GM12878 (cell line): ENCODE results near the gene MAB21L4. TPM values are rescaled to one million over a fixed set of nuclear protein-coding genes. Genes with fewer than 3 reads are reported as not detected.

Experiments
- ATAC-seq: fragments of 200-7000 bp; cut with Tn5 transposase; 3 replicates; pipeline ENCODE4 v1.9.1; 2020; ENCODE audit warnings: mild to moderate bottlenecking, moderate library complexity
- BruUV-seq: library from RNA; stranded (reverse); fragments of 400-500 nt; replicated peaks from 2 replicates; lab custom pipeline; 2021; lab: Mats Ljungman, UMichigan
- CTCF ChIA-PET: fragments of 300-600 bp; sonication (Branson Sonifier 250); formaldehyde crosslinking; extraction: SDS; loops from one replicate; lab custom pipeline; 2021; ENCODE audit warnings: inconsistent platforms; lab: Yijun Ruan, JAX
- POLR2A ChIA-PET: fragments of 350-600 bp; formaldehyde crosslinking; extraction: SDS; loops from one replicate; lab custom pipeline; 2021; ENCODE audit warnings: inconsistent platforms; lab: Charles Lee
- RAD21 ChIA-PET: fragments of 300-600 bp; sonication (Branson Sonifier 250); formaldehyde crosslinking; loops from one replicate; lab custom pipeline; 2023; ENCODE audit warnings: antibody characterized with exemption; ENCODE audit not compliant: unreplicated experiment; lab: Charles Lee
- SMC1A ChIA-PET: fragments of 300-600 bp; sonication (Branson Sonifier 250); formaldehyde crosslinking; loops from one replicate; lab custom pipeline; 2023; ENCODE audit not compliant: unreplicated experiment, uncharacterized antibody; lab: Charles Lee
- DNase-seq: peaks from one replicate; pipeline ENCODE4 v3.0.0-alpha.2; 2011; ENCODE audit warnings: low read depth, low spot score
- FAIRE-seq: peaks from 3 replicates; lab custom pipeline; 2011; peaks lifted over from hg19 to GRCh38; lab: Jason Lieb, UNC
- H2AFZ ChIP-seq: 2 replicates; pipeline ENCODE4 v1.6.0; 2011; ENCODE audit warnings: low read depth, low read length, control low read depth; ENCODE audit not compliant: control insufficient read depth
- H3K27ac ChIP-seq: 2 replicates; pipeline ENCODE4 v1.5.1; 2011; ENCODE audit warnings: control low read depth; ENCODE audit not compliant: control insufficient read depth, insufficient read depth
- H3K27me3 ChIP-seq, 2 experiments: replicated peaks in 1 of 2; 2 replicates each; pipeline versions ENCODE4 v1.6.0 to v1.6.1; 2011; ENCODE audit warnings: low read length in 1 of 2; ENCODE audit not compliant: control insufficient read depth in 2 of 2, insufficient read depth in 2 of 2
- H3K36me3 ChIP-seq, 2 experiments: 2 replicates each; pipeline ENCODE4 v1.5.1; 2011; ENCODE audit warnings: low read length in 1 of 2; ENCODE audit not compliant: control insufficient read depth in 2 of 2, insufficient read depth in 2 of 2
- H3K4me1 ChIP-seq: 2 replicates; pipeline ENCODE4 v1.6.1; 2011; ENCODE audit warnings: mild to moderate bottlenecking, low read length, moderate library complexity, mixed read lengths; ENCODE audit not compliant: control insufficient read depth, insufficient read depth
- H3K4me2 ChIP-seq: 2 replicates; pipeline ENCODE4 v1.6.0; 2011; ENCODE audit warnings: control low read depth; ENCODE audit not compliant: control insufficient read depth, insufficient read depth
- H3K4me3 ChIP-seq: fragments of 200-600 bp; sonication (generic); 2 replicates; pipeline ENCODE4 v1.5.1; 2016
- H3K79me2 ChIP-seq: 2 replicates; pipeline ENCODE4 v1.6.0; 2011; ENCODE audit warnings: low read length; ENCODE audit not compliant: control insufficient read depth, insufficient read depth
- H3K9ac ChIP-seq: 2 replicates; pipeline ENCODE4 v1.8.0; 2011; ENCODE audit warnings: low read length, control low read depth, mixed read lengths; ENCODE audit not compliant: control insufficient read depth, insufficient read depth
- H3K9me3 ChIP-seq: replicated peaks from 3 replicates; pipeline ENCODE4 v1.5.1; 2011; ENCODE audit warnings: mild to moderate bottlenecking, low read length; ENCODE audit not compliant: control insufficient read depth, insufficient read depth
- H4K20me1 ChIP-seq: 2 replicates; pipeline ENCODE4 v1.6.0; 2011; ENCODE audit not compliant: control insufficient read depth, insufficient read depth
- CBX5 ChIP-seq: sonication (generic); IDR thresholded peaks from 2 replicates; pipeline ENCODE4 v1.6.1; 2016; ENCODE audit warnings: low read depth, moderate library complexity, mild to moderate bottlenecking, inconsistent platforms
- CREM ChIP-seq: IDR thresholded peaks from 2 replicates; pipeline ENCODE4 v1.6.1; 2014; ENCODE audit warnings: antibody characterized with exemption, low read depth
- ETV6 ChIP-seq, 2 experiments: fragments of 450-650 bp in 1 of 2; IDR thresholded peaks in 1 of 2; conservative IDR thresholded peaks in 1 of 2; 2 replicates each; pipeline ENCODE4 v1.6.1; 2014; ENCODE audit warnings: antibody characterized with exemption in 1 of 2, borderline replicate concordance in 1 of 2, low read depth in 1 of 2, mild to moderate bottlenecking in 1 of 2, moderate library complexity in 1 of 2
- NFIC ChIP-seq: IDR thresholded peaks from 2 replicates; pipeline ENCODE4 v1.6.1; 2012; ENCODE audit warnings: low read depth, mild to moderate bottlenecking, inconsistent platforms, low read length, moderate library complexity
- SPI1 ChIP-seq: IDR thresholded peaks from 2 replicates; pipeline ENCODE4 v1.6.1; 2011; ENCODE audit warnings: low read depth, mild to moderate bottlenecking, low read length, moderate library complexity, borderline replicate concordance; ENCODE audit not compliant: insufficient read depth
- WRNIP1 ChIP-seq: IDR thresholded peaks from 2 replicates; pipeline ENCODE4 v1.6.1; 2011; ENCODE audit warnings: low read depth, low read length, improper control_type of control experiment, borderline replicate concordance
- ZBED1 ChIP-seq: IDR thresholded peaks from 2 replicates; pipeline ENCODE4 v1.6.1; 2016; ENCODE audit warnings: borderline replicate concordance
- ZNF207 ChIP-seq: fragments of 450-650 bp; IDR thresholded peaks from 2 replicates; pipeline ENCODE4 v1.6.1; 2014; ENCODE audit warnings: antibody characterized with exemption, mild to moderate bottlenecking, borderline replicate concordance
- WGBS: methylation state at CpG from one replicate; pipeline ENCODE4 v1.1.6; 2016; ENCODE audit warnings: low lambda C conversion rate; ENCODE audit not compliant: insufficient replicate concordance, insufficient coverage; ENCODE audit errors: missing lambda C conversion rate; 5-methylcytosine and 5-hydroxymethylcytosine counted together
- in situ Hi-C: fragments of 300-500 bp; cut with MboI; formaldehyde crosslinking; loops from 9 replicates; pipeline ENCODE4 v1.14.3; 2018; ENCODE audit warnings: mixed read lengths
- intact Hi-C: fragments of 100-400 bp; cut with micrococcal nuclease; formaldehyde crosslinking; loops from one replicate; pipeline ENCODE4 v1.14.2; 2022; ENCODE audit not compliant: unreplicated experiment
- polyA plus RNA-seq, 11 experiments: library from polyadenylated mRNA; depleted of rRNA in 4 of 11; unstranded in 6 of 11; stranded (reverse) in 5 of 11; fragments of >200 nt; fragmentation: Nextera tagmentation in 4 of 11; fragmentation: Illumina TruSeq in 1 of 11; extraction: Ambion mirVana in 4 of 11; extraction: Trizol in 1 of 11; gene quantifications; 1 replicate in 1 of 11; 2 replicates in 10 of 11; pipeline versions ENCODE4 v1.2.1 to v1.2.3, GENCODE V29; 2011 to 2016; ENCODE audit warnings: inconsistent platforms in 2 of 11, missing spikeins in 2 of 11, low read depth in 1 of 11
- total RNA-seq, 4 experiments: library from RNA; depleted of rRNA in 3 of 4; stranded (reverse); fragments of >200 nt in 3 of 4; fragmentation: Illumina TruSeq in 1 of 4; extraction: Trizol in 1 of 4; gene quantifications; 2 replicates each; pipeline versions ENCODE4 v1.2.1 to v1.2.3, GENCODE V29; 2013 to 2021
- TF ChIP-seq, protein P1 (sequence below): fragments of 450-650 bp; IDR thresholded peaks from 2 replicates; pipeline ENCODE4 v1.6.1; 2017; ENCODE audit warnings: borderline replicate concordance
- TF ChIP-seq, protein P2 (sequence below): fragments of 450-650 bp; IDR thresholded peaks from 2 replicates; pipeline ENCODE4 v1.6.1; 2014; ENCODE audit warnings: mild to moderate bottlenecking
- TF ChIP-seq, protein P3 (sequence below): fragments of 450-650 bp; IDR thresholded peaks from 2 replicates; pipeline ENCODE4 v1.6.1; 2017; ENCODE audit warnings: mild to moderate bottlenecking, moderate library complexity
- TF ChIP-seq, protein P4 (sequence below): IDR thresholded peaks from 2 replicates; pipeline ENCODE4 v1.6.1; 2011; ENCODE audit warnings: borderline replicate concordance, low read depth, mild to moderate bottlenecking, moderate library complexity, mixed read lengths, low read length; ENCODE audit not compliant: insufficient read depth; ENCODE audit errors: extremely low read length

The MAB21L4 gene
- total and polyA plus RNA-seq, 10 of the 15 experiments (the other 5 are each of a cell fraction or from before 2014, with no cell fraction given): 0.03 TPM; not detected in 9

DNA sequence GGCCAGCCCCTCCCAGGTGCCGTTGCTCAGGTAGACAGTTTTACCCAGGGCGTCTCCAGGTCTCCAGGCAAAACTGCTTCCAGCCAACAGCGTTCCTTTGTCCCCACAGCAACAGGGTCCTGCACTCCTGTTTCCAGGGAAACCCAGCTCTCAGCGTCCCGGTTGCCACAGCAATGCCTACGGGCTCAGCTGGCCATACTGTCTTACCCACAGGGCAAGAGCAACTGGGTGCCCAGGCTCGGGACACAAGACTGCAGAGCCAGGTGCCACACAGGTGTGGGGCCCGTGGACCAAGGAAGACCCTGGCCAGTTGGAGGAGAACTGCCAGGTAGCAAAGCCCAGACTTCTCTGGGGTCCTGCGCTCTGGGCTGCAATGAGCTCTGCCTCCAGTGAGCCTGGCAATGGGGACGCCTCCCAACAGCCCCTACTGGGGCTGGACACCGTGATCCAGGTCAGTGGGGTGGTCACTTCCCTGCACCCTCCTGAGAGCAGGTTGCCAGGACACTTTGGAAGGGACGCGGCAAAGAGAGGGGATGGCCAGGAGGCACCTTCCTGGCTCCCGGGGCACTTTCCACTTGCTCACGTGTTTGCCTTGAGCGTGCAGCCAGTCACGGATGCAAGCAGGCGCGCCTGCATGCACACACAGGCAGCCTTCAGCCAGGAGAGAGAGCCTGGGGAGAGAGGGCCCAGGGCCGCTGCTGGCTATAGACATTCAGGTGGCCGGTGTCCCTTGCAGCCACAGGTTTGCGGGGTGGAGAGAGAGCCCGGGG is 10.4 kb upstream of the MAB21L4 start, which contains the start of gene CROCC2:
CROCC2 (plus strand) TSS at position 196 of the 770 bp plus-strand sequence; CDS start at position 374, 178 bp downstream.
- H3K27ac ChIP-seq: no peak within 1 kb of the TSS
- H3K9me3 ChIP-seq: no peaks in the 10 kb centered on the region
- H3K79me2 ChIP-seq: no peaks in the 10 kb centered on the region
- ChIA-PET CTCF (no interaction called here), POLR2A (no interaction called here), RAD21 (no interaction called here), SMC1A (no interaction called here)
- 46% methylated on average over 23 of the region's 23 CpGs for WGBS
- DNase-seq (no peak), FAIRE-seq (no peak), ATAC-seq (no peak)
- no peaks in the 10 kb centered on the region for H3K36me3 ChIP-seq
- no peak within 1 kb of the TSS for H3K4me2 ChIP-seq
- no peaks in the 10 kb centered on the region for H3K4me1 ChIP-seq
- in situ Hi-C loops: no loop called here
- intact Hi-C loops: no loop called here
- no peaks in the 10 kb centered on the region for H4K20me1 ChIP-seq
- no peak within 1 kb of the TSS for H3K4me3 ChIP-seq
- H3K9ac ChIP-seq: no peak within 1 kb of the TSS
- H3K27me3 ChIP-seq: no peaks in the 10 kb centered on the region
- no peak within 1 kb of the TSS for H2AFZ ChIP-seq
- BruUV-seq: no TSS peak
- TF ChIP-seq CBX5 (no peak), ZBED1 (no peak), ETV6 (conservative IDR thresholded peaks at IDR 0.05 in 1 of 2, IDR thresholded peaks at IDR 0.05 in 1 of 2; ENCODE audit: borderline replicate concordance in 1 of 2, low read depth in 1 of 2) (no peak), NFIC (no peak), ZNF207 (no peak), CREM (no peak), SPI1 (no peak), WRNIP1 (no peak)
- TF ChIP-seq, protein P1, sequence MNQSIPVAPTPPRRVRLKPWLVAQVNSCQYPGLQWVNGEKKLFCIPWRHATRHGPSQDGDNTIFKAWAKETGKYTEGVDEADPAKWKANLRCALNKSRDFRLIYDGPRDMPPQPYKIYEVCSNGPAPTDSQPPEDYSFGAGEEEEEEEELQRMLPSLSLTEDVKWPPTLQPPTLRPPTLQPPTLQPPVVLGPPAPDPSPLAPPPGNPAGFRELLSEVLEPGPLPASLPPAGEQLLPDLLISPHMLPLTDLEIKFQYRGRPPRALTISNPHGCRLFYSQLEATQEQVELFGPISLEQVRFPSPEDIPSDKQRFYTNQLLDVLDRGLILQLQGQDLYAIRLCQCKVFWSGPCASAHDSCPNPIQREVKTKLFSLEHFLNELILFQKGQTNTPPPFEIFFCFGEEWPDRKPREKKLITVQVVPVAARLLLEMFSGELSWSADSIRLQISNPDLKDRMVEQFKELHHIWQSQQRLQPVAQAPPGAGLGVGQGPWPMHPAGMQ: no peak
- TF ChIP-seq, protein P2, sequence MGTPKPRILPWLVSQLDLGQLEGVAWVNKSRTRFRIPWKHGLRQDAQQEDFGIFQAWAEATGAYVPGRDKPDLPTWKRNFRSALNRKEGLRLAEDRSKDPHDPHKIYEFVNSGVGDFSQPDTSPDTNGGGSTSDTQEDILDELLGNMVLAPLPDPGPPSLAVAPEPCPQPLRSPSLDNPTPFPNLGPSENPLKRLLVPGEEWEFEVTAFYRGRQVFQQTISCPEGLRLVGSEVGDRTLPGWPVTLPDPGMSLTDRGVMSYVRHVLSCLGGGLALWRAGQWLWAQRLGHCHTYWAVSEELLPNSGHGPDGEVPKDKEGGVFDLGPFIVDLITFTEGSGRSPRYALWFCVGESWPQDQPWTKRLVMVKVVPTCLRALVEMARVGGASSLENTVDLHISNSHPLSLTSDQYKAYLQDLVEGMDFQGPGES: no peak
- TF ChIP-seq, protein P3, sequence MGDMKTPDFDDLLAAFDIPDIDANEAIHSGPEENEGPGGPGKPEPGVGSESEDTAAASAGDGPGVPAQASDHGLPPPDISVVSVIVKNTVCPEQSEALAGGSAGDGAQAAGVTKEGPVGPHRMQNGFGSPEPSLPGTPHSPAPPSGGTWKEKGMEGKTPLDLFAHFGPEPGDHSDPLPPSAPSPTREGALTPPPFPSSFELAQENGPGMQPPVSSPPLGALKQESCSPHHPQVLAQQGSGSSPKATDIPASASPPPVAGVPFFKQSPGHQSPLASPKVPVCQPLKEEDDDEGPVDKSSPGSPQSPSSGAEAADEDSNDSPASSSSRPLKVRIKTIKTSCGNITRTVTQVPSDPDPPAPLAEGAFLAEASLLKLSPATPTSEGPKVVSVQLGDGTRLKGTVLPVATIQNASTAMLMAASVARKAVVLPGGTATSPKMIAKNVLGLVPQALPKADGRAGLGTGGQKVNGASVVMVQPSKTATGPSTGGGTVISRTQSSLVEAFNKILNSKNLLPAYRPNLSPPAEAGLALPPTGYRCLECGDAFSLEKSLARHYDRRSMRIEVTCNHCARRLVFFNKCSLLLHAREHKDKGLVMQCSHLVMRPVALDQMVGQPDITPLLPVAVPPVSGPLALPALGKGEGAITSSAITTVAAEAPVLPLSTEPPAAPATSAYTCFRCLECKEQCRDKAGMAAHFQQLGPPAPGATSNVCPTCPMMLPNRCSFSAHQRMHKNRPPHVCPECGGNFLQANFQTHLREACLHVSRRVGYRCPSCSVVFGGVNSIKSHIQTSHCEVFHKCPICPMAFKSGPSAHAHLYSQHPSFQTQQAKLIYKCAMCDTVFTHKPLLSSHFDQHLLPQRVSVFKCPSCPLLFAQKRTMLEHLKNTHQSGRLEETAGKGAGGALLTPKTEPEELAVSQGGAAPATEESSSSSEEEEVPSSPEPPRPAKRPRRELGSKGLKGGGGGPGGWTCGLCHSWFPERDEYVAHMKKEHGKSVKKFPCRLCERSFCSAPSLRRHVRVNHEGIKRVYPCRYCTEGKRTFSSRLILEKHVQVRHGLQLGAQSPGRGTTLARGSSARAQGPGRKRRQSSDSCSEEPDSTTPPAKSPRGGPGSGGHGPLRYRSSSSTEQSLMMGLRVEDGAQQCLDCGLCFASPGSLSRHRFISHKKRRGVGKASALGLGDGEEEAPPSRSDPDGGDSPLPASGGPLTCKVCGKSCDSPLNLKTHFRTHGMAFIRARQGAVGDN: no peak
- TF ChIP-seq, protein P4, sequence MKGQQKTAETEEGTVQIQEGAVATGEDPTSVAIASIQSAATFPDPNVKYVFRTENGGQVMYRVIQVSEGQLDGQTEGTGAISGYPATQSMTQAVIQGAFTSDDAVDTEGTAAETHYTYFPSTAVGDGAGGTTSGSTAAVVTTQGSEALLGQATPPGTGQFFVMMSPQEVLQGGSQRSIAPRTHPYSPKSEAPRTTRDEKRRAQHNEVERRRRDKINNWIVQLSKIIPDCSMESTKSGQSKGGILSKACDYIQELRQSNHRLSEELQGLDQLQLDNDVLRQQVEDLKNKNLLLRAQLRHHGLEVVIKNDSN: no peak
